ENCODE measurements around the gene ACOT4.
"Not testable (repeated sequence)": the region's sequence is repeated elsewhere in the genome, so short reads cannot be mapped to it uniquely, and the experiment has no call there.

The ACOT4 gene

GRCh38 chr14:73591690-73592449 is at the start of gene ACOT4:
TSS of gene ACOT4 (plus strand) at chr14:73591873. CDS start at chr14:73591960, 87 bp downstream.
- no peak for DNase-seq (ENCODE audit: low read depth in 2 of 2)

GRCh38 chr14:73542961-73543360 is 48.7 kb upstream of the ACOT4 start:
- DNase-seq (ENCODE audit: low read depth in 2 of 2), result not testable (repeated sequence)

- not testable (repeated sequence) for DNase-seq (ENCODE audit: low read depth in 2 of 2)
Observed at GRCh38 chr14:73545353-73545752, 46.3 kb upstream of the ACOT4 start.

GRCh38 chr14:73549097-73549496 is 42.6 kb upstream of the ACOT4 start:
- DNase-seq (ENCODE audit: low read depth in 2 of 2), result not testable (repeated sequence)

- DNase-seq (ENCODE audit: low read depth in 2 of 2), result not testable (repeated sequence)
Observed at GRCh38 chr14:73549889-73550524, 41.7 kb upstream of the ACOT4 start.

- no peak for DNase-seq (ENCODE audit: low read depth in 2 of 2)
Observed at GRCh38 chr14:73553845-73554244, 37.8 kb upstream of the ACOT4 start.

- not testable (repeated sequence) for DNase-seq (ENCODE audit: low read depth in 2 of 2)
Observed at GRCh38 chr14:73557201-73557600, 34.5 kb upstream of the ACOT4 start.

- DNase-seq (ENCODE audit: low read depth in 2 of 2), result not testable (repeated sequence)
Observed at GRCh38 chr14:73558238-73558637, 33.4 kb upstream of the ACOT4 start.

GRCh38 chr14:73562256-73562655 is 29.4 kb upstream of the ACOT4 start:
- DNase-seq (ENCODE audit: low read depth in 2 of 2), result not testable (repeated sequence)

GRCh38 chr14:73562696-73563095 is 29.0 kb upstream of the ACOT4 start:
- not testable (repeated sequence) for DNase-seq (ENCODE audit: low read depth in 2 of 2)

GRCh38 chr14:73566431-73566830 is 25.2 kb upstream of the ACOT4 start:
- DNase-seq (ENCODE audit: low read depth in 2 of 2), result not testable (repeated sequence)

GRCh38 chr14:73566935-73567334 is 24.7 kb upstream of the ACOT4 start:
- DNase-seq (ENCODE audit: low read depth in 2 of 2), result not testable (repeated sequence)

- DNase-seq (ENCODE audit: low read depth in 2 of 2), result no peak
Observed at GRCh38 chr14:73567358-73567757, 24.3 kb upstream of the ACOT4 start.

- no peak for DNase-seq (ENCODE audit: low read depth in 2 of 2)
Observed at GRCh38 chr14:73567951-73568885, 23.5 kb upstream of the ACOT4 start.

- not testable (repeated sequence) for DNase-seq (ENCODE audit: low read depth in 2 of 2)
Observed at GRCh38 chr14:73568886-73569184, 22.8 kb upstream of the ACOT4 start.

- peak; percentile 76 to 77 for DNase-seq (ENCODE audit: low read depth in 2 of 2)
Observed at GRCh38 chr14:73569185-73569958, 22.3 kb upstream of the ACOT4 start, which contains the start of gene ACOT2. TSS of gene ACOT2 (plus strand) at chr14:73569213. CDS start at chr14:73569241, 28 bp downstream.

GRCh38 chr14:73570913-73571312 is 20.8 kb upstream of the ACOT4 start:
- DNase-seq (ENCODE audit: low read depth in 2 of 2), result not testable (repeated sequence)

GRCh38 chr14:73573034-73573433 is 18.6 kb upstream of the ACOT4 start:
- DNase-seq (ENCODE audit: low read depth in 2 of 2), result not testable (repeated sequence)

- DNase-seq (ENCODE audit: low read depth in 2 of 2), result not testable (repeated sequence)
Observed at GRCh38 chr14:73573740-73574139, 17.9 kb upstream of the ACOT4 start.

- not testable (repeated sequence) for DNase-seq (ENCODE audit: low read depth in 2 of 2)
Observed at GRCh38 chr14:73574251-73574650, 17.4 kb upstream of the ACOT4 start.

GRCh38 chr14:73576391-73576790 is 15.3 kb upstream of the ACOT4 start:
- no peak for DNase-seq (ENCODE audit: low read depth in 2 of 2)

Data from fibroblast of skin of left biceps (primary cell).